ENCODE measurements around the gene NOX3.

The NOX3 gene

DNA sequence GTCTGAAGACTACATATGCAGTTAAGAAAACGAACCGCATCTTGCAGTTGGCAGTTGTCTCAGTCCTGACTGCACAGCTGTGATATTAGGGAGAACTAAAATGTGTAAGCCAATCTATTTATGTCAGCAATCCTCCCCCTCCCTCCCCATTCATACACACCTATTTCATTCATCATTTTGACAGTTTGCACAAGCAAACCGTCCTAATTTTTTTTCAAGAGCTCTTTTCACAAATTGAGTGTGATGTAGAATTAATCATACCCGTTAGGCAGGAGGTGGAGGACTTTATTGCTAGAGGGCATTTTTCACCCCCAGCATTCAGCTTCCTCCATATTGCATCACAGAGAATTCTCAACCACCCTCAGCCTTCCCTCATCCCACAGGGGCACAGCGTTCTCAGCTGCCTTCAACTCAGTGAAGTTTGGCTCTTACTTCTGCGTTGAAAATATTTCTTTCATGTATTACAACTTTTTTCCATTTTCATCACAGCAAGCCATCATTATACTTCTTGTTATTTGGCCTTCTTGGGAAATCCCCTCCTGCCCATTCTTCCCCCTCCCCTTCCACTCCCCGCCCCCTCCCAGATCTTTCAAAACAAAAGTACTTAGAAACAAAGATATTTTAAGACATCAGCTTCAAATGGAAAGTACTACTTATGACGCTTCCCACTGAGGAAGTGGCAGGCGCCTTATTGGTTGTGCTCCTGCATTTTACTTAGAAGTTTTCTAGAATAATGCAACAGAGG, 37.5 kb downstream of the NOX3 start:
- no peaks in the 10 kb centered on the region for H3K4me1 ChIP-seq (ENCODE audit: control insufficient read depth in 1 of 2, insufficient read depth in 2 of 2, low read length in 2 of 2)
- no peaks in the 10 kb centered on the region for H3K36me3 ChIP-seq (ENCODE audit: control insufficient read depth in 1 of 2, insufficient read depth in 2 of 2, low read length in 2 of 2)
- no peaks in the 10 kb centered on the region for H3K9me3 ChIP-seq (ENCODE audit: control insufficient read depth in 1 of 2, low read length in 2 of 2)
- H3K27ac ChIP-seq (ENCODE audit: low read depth, low read length), result no peak overlapping the region
- H3K27me3 ChIP-seq (ENCODE audit: control insufficient read depth in 1 of 2, insufficient read depth in 2 of 2, low read length in 2 of 2), result no peaks in the 10 kb centered on the region
- no peak overlapping the region for H3K9ac ChIP-seq (ENCODE audit: low read depth in 1 of 2, low read length in 2 of 2)
- H3K4me3 ChIP-seq (ENCODE audit: low read depth in 1 of 2, low read length in 2 of 2), result no peak overlapping the region

DNA sequence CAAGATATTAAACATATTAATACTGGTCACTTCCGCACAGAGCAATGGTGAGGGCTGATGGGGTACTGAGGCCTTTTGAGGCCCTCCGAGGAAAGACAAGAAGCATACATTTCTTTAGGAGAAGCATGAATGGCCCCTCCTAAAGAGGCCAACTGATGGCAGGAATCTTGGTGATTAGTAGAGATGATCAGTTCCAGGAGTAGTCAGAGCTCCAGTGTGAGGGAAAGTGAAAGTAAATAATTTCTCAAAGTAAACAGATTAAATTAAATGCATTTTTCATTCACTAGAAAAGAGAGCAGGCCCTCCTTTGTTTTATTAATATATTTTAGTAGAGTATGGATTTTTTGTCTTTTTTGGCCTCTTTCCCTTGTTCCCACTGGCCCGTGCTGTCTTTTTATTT, 38.2 kb downstream of the NOX3 start:
- H3K4me3 ChIP-seq (ENCODE audit: low read depth in 1 of 2, low read length in 2 of 2), result no peak overlapping the region
- H3K9me3 ChIP-seq (ENCODE audit: control insufficient read depth in 1 of 2, low read length in 2 of 2), result no peaks in the 10 kb centered on the region
- no peak overlapping the region for H3K27ac ChIP-seq (ENCODE audit: low read depth, low read length)
- H3K36me3 ChIP-seq (ENCODE audit: control insufficient read depth in 1 of 2, insufficient read depth in 2 of 2, low read length in 2 of 2), result no peaks in the 10 kb centered on the region
- no peaks in the 10 kb centered on the region for H3K4me1 ChIP-seq (ENCODE audit: control insufficient read depth in 1 of 2, insufficient read depth in 2 of 2, low read length in 2 of 2)
- no peaks in the 10 kb centered on the region for H3K27me3 ChIP-seq (ENCODE audit: control insufficient read depth in 1 of 2, insufficient read depth in 2 of 2, low read length in 2 of 2)
- no peak overlapping the region for H3K9ac ChIP-seq (ENCODE audit: low read depth in 1 of 2, low read length in 2 of 2)

DNA sequence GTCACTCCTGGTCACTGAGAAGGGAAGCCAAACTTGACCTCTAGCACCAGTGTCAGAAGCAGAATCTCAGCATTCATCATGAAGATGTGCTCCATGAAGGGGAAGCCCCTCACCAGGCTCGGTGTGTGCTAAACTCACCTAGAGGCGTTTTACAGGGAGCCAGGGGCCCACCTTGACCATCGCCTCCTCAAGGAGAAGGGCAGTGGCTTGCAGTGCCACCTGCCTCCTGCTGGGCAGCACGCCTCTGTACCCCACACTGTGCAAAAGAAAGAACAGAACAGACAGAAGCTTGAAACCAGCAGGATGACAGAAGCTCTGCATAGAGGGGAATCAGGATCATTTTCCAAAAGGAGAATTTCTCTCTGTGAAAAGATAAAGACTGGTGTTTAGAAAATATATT, 39.7 kb downstream of the NOX3 start:
- Histone ChIP-seq H3K9ac (ENCODE audit: low read depth in 1 of 2, low read length in 2 of 2) (no peak overlapping the region), H3K4me3 (ENCODE audit: low read depth in 1 of 2, low read length in 2 of 2) (no peak overlapping the region), H3K27ac (ENCODE audit: low read depth, low read length) (no peak overlapping the region), H3K9me3 (ENCODE audit: control insufficient read depth in 1 of 2, low read length in 2 of 2) (no peaks in the 10 kb centered on the region), H3K27me3 (ENCODE audit: control insufficient read depth in 1 of 2, insufficient read depth in 2 of 2, low read length in 2 of 2) (no peaks in the 10 kb centered on the region), H3K4me1 (ENCODE audit: control insufficient read depth in 1 of 2, insufficient read depth in 2 of 2, low read length in 2 of 2) (no peaks in the 10 kb centered on the region), H3K36me3 (ENCODE audit: control insufficient read depth in 1 of 2, insufficient read depth in 2 of 2, low read length in 2 of 2) (no peaks in the 10 kb centered on the region)

DNA sequence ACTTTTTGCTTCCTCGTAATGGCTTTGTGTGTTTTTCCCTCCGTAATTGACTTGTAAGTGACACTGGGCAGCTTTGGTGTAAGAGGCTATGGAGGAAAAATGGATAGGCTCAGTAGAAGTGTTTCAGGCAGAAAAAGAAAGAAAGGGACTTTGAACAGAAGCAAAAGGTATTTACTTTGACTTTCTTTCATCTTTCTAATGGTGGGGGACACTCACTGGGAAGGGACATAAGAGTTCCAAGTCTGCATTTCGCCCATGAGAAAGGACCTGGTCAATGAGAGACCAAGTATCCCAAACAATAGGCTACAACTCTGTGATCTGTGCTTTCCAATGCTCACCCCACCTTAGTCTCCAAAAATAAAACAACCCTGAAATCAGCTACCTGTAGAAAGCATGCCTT, 41.6 kb downstream of the NOX3 start:
- Histone ChIP-seq H3K4me1 (ENCODE audit: control insufficient read depth in 1 of 2, insufficient read depth in 2 of 2, low read length in 2 of 2) (no peaks in the 10 kb centered on the region), H3K9ac (ENCODE audit: low read depth in 1 of 2, low read length in 2 of 2) (no peak overlapping the region), H3K36me3 (ENCODE audit: control insufficient read depth in 1 of 2, insufficient read depth in 2 of 2, low read length in 2 of 2) (no peaks in the 10 kb centered on the region)

DNA sequence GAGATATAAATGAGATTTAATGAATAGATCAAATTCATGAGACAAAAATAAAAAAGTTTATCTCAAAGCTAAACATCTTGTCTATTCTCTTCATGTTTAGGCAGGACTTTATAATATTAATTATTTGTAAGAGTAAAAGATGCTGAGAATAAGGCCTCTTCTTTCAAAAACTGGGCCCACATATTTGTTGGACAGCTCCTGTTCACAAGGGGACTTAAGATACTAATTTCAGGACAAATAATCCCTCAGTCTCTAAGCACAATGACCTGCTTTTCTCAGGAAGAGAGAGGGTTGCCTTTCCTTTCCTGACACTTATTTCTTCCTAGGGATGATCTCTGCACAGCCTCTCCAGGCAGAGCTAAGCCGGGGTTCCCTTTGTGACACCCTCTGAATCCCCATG, 43.3 kb downstream of the NOX3 start:
- H3K36me3 ChIP-seq (ENCODE audit: control insufficient read depth in 1 of 2, insufficient read depth in 2 of 2, low read length in 2 of 2), result no peaks in the 10 kb centered on the region
- H3K4me3 ChIP-seq (ENCODE audit: low read depth in 1 of 2, low read length in 2 of 2), result no peak overlapping the region
- no peaks in the 10 kb centered on the region for H3K9me3 ChIP-seq (ENCODE audit: control insufficient read depth in 1 of 2, low read length in 2 of 2)
- no peaks in the 10 kb centered on the region for H3K4me1 ChIP-seq (ENCODE audit: control insufficient read depth in 1 of 2, insufficient read depth in 2 of 2, low read length in 2 of 2)
- H3K9ac ChIP-seq (ENCODE audit: low read depth in 1 of 2, low read length in 2 of 2), result no peak overlapping the region
- H3K27ac ChIP-seq (ENCODE audit: low read depth, low read length), result no peak overlapping the region
- H3K27me3 ChIP-seq (ENCODE audit: control insufficient read depth in 1 of 2, insufficient read depth in 2 of 2, low read length in 2 of 2), result no peaks in the 10 kb centered on the region

More for the DNA sequence above, 41.6 kb downstream of the NOX3 start:
- H3K27me3 ChIP-seq (ENCODE audit: control insufficient read depth in 1 of 2, insufficient read depth in 2 of 2, low read length in 2 of 2), result no peaks in the 10 kb centered on the region
- no peak overlapping the region for H3K4me3 ChIP-seq (ENCODE audit: low read depth in 1 of 2, low read length in 2 of 2)
- no peak overlapping the region for H3K27ac ChIP-seq (ENCODE audit: low read depth, low read length)
- no peaks in the 10 kb centered on the region for H3K9me3 ChIP-seq (ENCODE audit: control insufficient read depth in 1 of 2, low read length in 2 of 2)

DNA sequence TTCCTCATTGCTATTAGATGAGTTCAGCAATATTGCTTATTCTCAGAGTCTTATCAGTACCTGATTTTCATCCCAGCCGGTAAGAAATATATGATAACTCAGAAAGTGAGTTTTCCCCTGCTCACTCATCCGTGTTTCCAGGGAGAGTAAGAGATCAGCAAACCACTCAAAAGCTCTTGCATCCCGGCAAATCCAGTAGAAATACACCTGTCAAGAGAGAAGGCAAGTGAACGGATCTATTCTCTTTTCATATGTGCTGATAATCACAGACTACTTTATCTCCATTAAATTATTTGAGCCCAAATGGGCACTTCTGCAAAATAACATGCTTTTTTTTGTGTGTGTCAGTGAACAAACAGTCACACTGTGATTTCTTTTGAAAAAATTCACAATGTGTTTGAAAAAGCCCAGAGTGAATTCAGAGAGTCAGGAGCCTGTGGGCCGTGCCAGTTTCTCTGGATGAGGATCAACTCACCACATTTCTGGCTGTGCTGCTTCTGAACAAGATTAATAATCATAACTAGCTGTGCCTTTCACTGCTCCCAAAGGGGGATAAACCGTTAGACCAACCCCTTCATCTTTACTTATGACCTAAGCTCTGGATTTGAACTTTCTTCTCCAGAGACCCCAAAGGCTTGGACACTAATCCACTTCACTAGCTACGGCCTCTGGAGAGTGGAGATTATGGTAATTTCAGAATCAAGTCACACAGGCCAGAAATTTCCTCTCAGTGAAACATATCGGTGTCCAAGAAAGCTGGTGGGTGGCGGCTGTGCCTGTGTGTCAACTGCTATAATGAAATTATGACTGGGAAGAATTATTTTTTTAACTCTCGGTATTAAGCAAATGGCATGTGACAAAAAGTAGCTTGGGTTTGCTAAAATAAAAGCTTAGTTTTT, 44.2 kb downstream of the NOX3 start:
- no peaks in the 10 kb centered on the region for H3K4me1 ChIP-seq (ENCODE audit: control insufficient read depth in 1 of 2, insufficient read depth in 2 of 2, low read length in 2 of 2)
- no peaks in the 10 kb centered on the region for H3K36me3 ChIP-seq (ENCODE audit: control insufficient read depth in 1 of 2, insufficient read depth in 2 of 2, low read length in 2 of 2)
- H3K4me3 ChIP-seq (ENCODE audit: low read depth in 1 of 2, low read length in 2 of 2), result no peak overlapping the region
- no peak overlapping the region for H3K27ac ChIP-seq (ENCODE audit: low read depth, low read length)
- no peaks in the 10 kb centered on the region for H3K27me3 ChIP-seq (ENCODE audit: control insufficient read depth in 1 of 2, insufficient read depth in 2 of 2, low read length in 2 of 2)
- H3K9ac ChIP-seq (ENCODE audit: low read depth in 1 of 2, low read length in 2 of 2), result no peak overlapping the region
- no peaks in the 10 kb centered on the region for H3K9me3 ChIP-seq (ENCODE audit: control insufficient read depth in 1 of 2, low read length in 2 of 2)

DNA sequence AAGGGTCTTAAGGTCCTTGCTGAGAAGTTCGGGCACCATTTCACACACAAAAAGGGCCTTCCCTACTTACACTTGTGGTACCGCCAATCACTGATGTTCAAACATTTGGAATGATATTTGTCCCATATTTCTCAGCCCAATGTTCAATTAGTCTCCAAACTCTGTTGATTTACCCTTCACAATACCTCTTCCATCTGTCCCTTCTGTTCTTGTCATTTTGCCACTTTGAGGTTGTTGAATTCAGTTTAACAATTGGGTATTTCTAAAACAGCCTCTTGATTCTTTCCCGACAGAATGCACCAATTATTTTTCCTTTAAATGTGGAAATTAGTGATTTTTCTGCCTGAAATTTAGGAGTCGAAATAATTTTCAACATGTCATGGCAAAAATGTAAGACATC, 46.2 kb downstream of the NOX3 start:
- Histone ChIP-seq H3K27ac (ENCODE audit: low read depth, low read length) (no peak overlapping the region), H3K9me3 (ENCODE audit: control insufficient read depth in 1 of 2, low read length in 2 of 2) (no peaks in the 10 kb centered on the region)

DNA sequence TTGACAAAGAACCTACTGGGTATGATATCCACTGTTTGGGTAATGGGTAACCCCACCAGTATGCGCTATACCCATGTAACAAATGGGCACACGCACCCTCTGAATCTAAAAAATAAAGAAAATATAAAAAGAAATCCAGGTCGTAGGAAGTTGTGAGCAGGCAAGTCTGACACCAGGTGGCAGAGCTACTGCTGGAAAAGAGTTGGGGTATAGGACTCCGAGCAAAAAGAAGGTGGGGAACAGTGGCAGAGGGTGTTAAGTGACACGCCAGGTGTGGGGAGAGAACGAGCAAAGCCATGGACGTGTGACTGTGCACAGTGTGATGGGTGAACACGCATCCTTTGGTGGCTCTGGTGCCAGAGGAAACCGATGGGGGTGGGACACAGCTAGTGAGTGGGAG, 46.7 kb downstream of the NOX3 start:
- no peaks in the 10 kb centered on the region for H3K36me3 ChIP-seq (ENCODE audit: control insufficient read depth in 1 of 2, insufficient read depth in 2 of 2, low read length in 2 of 2)
- no peak overlapping the region for H3K27ac ChIP-seq (ENCODE audit: low read depth, low read length)
- no peaks in the 10 kb centered on the region for H3K4me1 ChIP-seq (ENCODE audit: control insufficient read depth in 1 of 2, insufficient read depth in 2 of 2, low read length in 2 of 2)
- no peaks in the 10 kb centered on the region for H3K9me3 ChIP-seq (ENCODE audit: control insufficient read depth in 1 of 2, low read length in 2 of 2)
- H3K4me3 ChIP-seq (ENCODE audit: low read depth in 1 of 2, low read length in 2 of 2), result no peak overlapping the region
- H3K9ac ChIP-seq (ENCODE audit: low read depth in 1 of 2, low read length in 2 of 2), result no peak overlapping the region
- no peaks in the 10 kb centered on the region for H3K27me3 ChIP-seq (ENCODE audit: control insufficient read depth in 1 of 2, insufficient read depth in 2 of 2, low read length in 2 of 2)

More for the DNA sequence above, 46.2 kb downstream of the NOX3 start:
- Histone ChIP-seq H3K4me1 (ENCODE audit: control insufficient read depth in 1 of 2, insufficient read depth in 2 of 2, low read length in 2 of 2) (no peaks in the 10 kb centered on the region), H3K4me3 (ENCODE audit: low read depth in 1 of 2, low read length in 2 of 2) (no peak overlapping the region), H3K27me3 (ENCODE audit: control insufficient read depth in 1 of 2, insufficient read depth in 2 of 2, low read length in 2 of 2) (no peaks in the 10 kb centered on the region), H3K36me3 (ENCODE audit: control insufficient read depth in 1 of 2, insufficient read depth in 2 of 2, low read length in 2 of 2) (no peaks in the 10 kb centered on the region), H3K9ac (ENCODE audit: low read depth in 1 of 2, low read length in 2 of 2) (no peak overlapping the region)

DNA sequence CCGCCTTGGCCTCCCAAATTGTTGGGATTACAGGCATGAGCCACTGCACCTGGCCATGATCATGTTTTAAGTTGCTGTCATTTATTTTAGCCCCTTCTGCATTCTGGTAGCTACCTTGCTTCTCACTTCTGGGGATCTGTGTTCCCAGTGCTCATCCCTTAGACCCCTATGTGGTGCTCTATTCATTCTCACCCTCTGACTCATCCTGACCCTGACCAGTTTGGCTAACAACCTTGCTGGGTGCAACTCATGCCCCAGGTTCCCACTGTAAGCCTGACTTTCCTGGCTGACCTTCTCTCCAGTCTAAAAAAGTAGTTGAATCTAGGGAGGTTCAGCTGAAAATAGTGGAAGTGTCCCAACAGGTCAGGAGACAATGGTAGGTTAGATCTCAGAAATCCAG, 47.4 kb downstream of the NOX3 start:
- Histone ChIP-seq H3K9ac (ENCODE audit: low read depth in 1 of 2, low read length in 2 of 2) (no peak overlapping the region), H3K4me3 (ENCODE audit: low read depth in 1 of 2, low read length in 2 of 2) (no peak overlapping the region), H3K9me3 (ENCODE audit: control insufficient read depth in 1 of 2, low read length in 2 of 2) (no peaks in the 10 kb centered on the region), H3K4me1 (ENCODE audit: control insufficient read depth in 1 of 2, insufficient read depth in 2 of 2, low read length in 2 of 2) (no peaks in the 10 kb centered on the region), H3K36me3 (ENCODE audit: control insufficient read depth in 1 of 2, insufficient read depth in 2 of 2, low read length in 2 of 2) (no peaks in the 10 kb centered on the region), H3K27me3 (ENCODE audit: control insufficient read depth in 1 of 2, insufficient read depth in 2 of 2, low read length in 2 of 2) (no peaks in the 10 kb centered on the region), H3K27ac (ENCODE audit: low read depth, low read length) (no peak overlapping the region)

DNA sequence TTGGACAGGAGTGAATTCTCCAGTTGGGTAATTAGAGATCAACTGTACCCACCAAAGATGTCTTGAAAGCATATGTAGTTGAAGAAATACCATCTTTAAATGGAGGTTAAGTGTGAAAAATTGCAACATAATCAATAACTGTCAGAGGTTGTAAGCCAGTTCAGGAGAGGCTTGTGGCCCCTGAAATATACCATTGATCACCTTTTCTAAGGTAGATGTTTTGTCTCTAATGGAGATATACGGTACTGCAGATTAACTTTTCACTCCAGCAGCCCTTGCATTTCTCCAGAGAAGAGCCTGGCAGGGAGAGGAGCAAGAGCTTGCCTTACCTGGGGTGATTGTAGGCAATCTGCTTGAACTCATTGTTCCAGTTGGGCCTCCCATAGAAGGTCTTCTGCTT, 48.8 kb downstream of the NOX3 start:
- H3K27me3 ChIP-seq (ENCODE audit: control insufficient read depth in 1 of 2, insufficient read depth in 2 of 2, low read length in 2 of 2), result no peaks in the 10 kb centered on the region
- no peaks in the 10 kb centered on the region for H3K9me3 ChIP-seq (ENCODE audit: control insufficient read depth in 1 of 2, low read length in 2 of 2)
- H3K4me1 ChIP-seq (ENCODE audit: control insufficient read depth in 1 of 2, insufficient read depth in 2 of 2, low read length in 2 of 2), result no peaks in the 10 kb centered on the region
- H3K4me3 ChIP-seq (ENCODE audit: low read depth in 1 of 2, low read length in 2 of 2), result no peak overlapping the region
- no peaks in the 10 kb centered on the region for H3K36me3 ChIP-seq (ENCODE audit: control insufficient read depth in 1 of 2, insufficient read depth in 2 of 2, low read length in 2 of 2)
- no peak overlapping the region for H3K27ac ChIP-seq (ENCODE audit: low read depth, low read length)
- no peak overlapping the region for H3K9ac ChIP-seq (ENCODE audit: low read depth in 1 of 2, low read length in 2 of 2)

Measured in duodenal mucosa (tissue), 2 donors.